VCaP (cell line): Measurements from ENCODE around the gene PGA4.
"Not testable (repeated sequence)": the region's sequence is repeated elsewhere in the genome, so short reads cannot be mapped to it uniquely, and the experiment has no call there.

ENCODE experiments used
- H3K27ac ChIP-seq: fragments of 450-650 bp; 2 replicates; pipeline ENCODE4 v1.5.1; 2017
- CTCF ChIP-seq: fragments of 450-650 bp; conservative IDR thresholded peaks from 2 replicates; pipeline ENCODE4 v1.5.1; 2017; ENCODE audit warnings: mild to moderate bottlenecking, moderate library complexity

PGA4 gene

GRCh38 chr11:61195719-61196118 lies 26.4 kb upstream of the PGA4 start:
- no peak overlapping the region for H3K27ac ChIP-seq
- no peak for TF ChIP-seq CTCF

GRCh38 chr11:61198361-61198760 lies 23.8 kb upstream of the PGA4 start:
- no peak overlapping the region for H3K27ac ChIP-seq
- no peak for TF ChIP-seq CTCF

- no peak overlapping the region for H3K27ac ChIP-seq
- TF ChIP-seq CTCF = no peak
Measured at GRCh38 chr11:61198948-61199523, 23.1 kb upstream of the PGA4 start.

- H3K27ac ChIP-seq = no peak overlapping the region
- no peak for TF ChIP-seq CTCF
Measured at GRCh38 chr11:61201476-61201875, 20.7 kb upstream of the PGA4 start.

- not testable (repeated sequence) for H3K27ac ChIP-seq
Measured at GRCh38 chr11:61202950-61203746, 19.0 kb upstream of the PGA4 start, which contains the start of gene PGA3. Gene PGA3 (plus strand): TSS chr11:61203515. CDS start chr11:61203565, 50 bp downstream.

GRCh38 chr11:61203873-61204272 lies 18.3 kb upstream of the PGA4 start:
- H3K27ac ChIP-seq = not testable (repeated sequence)

- not testable (repeated sequence) for H3K27ac ChIP-seq
Measured at GRCh38 chr11:61204502-61205059, 17.6 kb upstream of the PGA4 start.

GRCh38 chr11:61207636-61208310 lies 14.4 kb upstream of the PGA4 start:
- H3K27ac ChIP-seq = not testable (repeated sequence)

- H3K27ac ChIP-seq = not testable (repeated sequence)
Measured at GRCh38 chr11:61210629-61211028, 11.5 kb upstream of the PGA4 start.

- H3K27ac ChIP-seq = not testable (repeated sequence)
Measured at GRCh38 chr11:61211327-61211952, 10.7 kb upstream of the PGA4 start.

GRCh38 chr11:61212202-61212601 lies 9.9 kb upstream of the PGA4 start:
- H3K27ac ChIP-seq = not testable (repeated sequence)

- H3K27ac ChIP-seq = not testable (repeated sequence)
Measured at GRCh38 chr11:61213711-61214324, 8.3 kb upstream of the PGA4 start.

- not testable (repeated sequence) for H3K27ac ChIP-seq
Measured at GRCh38 chr11:61218306-61218705, 3.8 kb upstream of the PGA4 start.

GRCh38 chr11:61219016-61219415 lies 3.1 kb upstream of the PGA4 start:
- not testable (repeated sequence) for H3K27ac ChIP-seq

- H3K27ac ChIP-seq = not testable (repeated sequence)
Measured at GRCh38 chr11:61222692-61223091, 545 bp downstream of the PGA4 start.
